Parathyroid adenoma (tissue), 2 donors: ENCODE data around the gene CHST2.

Experiments used
- H2AFZ ChIP-seq: fragments of 300-600 bp; sonication (generic); one replicate; pipeline ENCODE4 v1.7.0; 2017; ENCODE audit warnings: antibody characterized with exemption, mild to moderate bottlenecking
- H3K27ac ChIP-seq: fragments of 300-600 bp; sonication (generic); one replicate; pipeline ENCODE4 v1.7.0; 2017
- H3K27me3 ChIP-seq: fragments of 300-600 bp; sonication (generic); one replicate; pipeline ENCODE4 v1.7.0; 2017; ENCODE audit warnings: low read length; ENCODE audit not compliant: control insufficient read depth, insufficient read depth
- H3K36me3 ChIP-seq: fragments of 300-600 bp; sonication (generic); one replicate; pipeline ENCODE4 v1.7.0; 2017; ENCODE audit warnings: low read length; ENCODE audit not compliant: control insufficient read depth, insufficient read depth
- H3K4me1 ChIP-seq: fragments of 300-600 bp; sonication (generic); one replicate; pipeline ENCODE4 v1.7.0; 2017; ENCODE audit warnings: control low read depth
- H3K4me2 ChIP-seq: fragments of 300-600 bp; sonication (generic); one replicate; pipeline ENCODE4 v1.7.0; 2017; ENCODE audit warnings: low read length
- H3K4me3 ChIP-seq: fragments of 300-600 bp; sonication (generic); one replicate; pipeline ENCODE4 v1.7.0; 2017; ENCODE audit warnings: low read depth, low read length
- H3K79me2 ChIP-seq: fragments of 300-600 bp; sonication (generic); one replicate; pipeline ENCODE4 v1.7.0; 2017; ENCODE audit warnings: control low read depth
- H3K9ac ChIP-seq: fragments of 300-600 bp; sonication (generic); one replicate; pipeline ENCODE4 v1.7.0; 2017; ENCODE audit warnings: mild to moderate bottlenecking
- H3K9me3 ChIP-seq: fragments of 300-600 bp; sonication (generic); one replicate; pipeline ENCODE4 v1.7.0; 2017; ENCODE audit warnings: low read length; ENCODE audit not compliant: control insufficient read depth
- CTCF ChIP-seq: fragments of 300-600 bp; sonication (generic); IDR thresholded peaks from one replicate; pipeline ENCODE4 v1.7.0; 2017; ENCODE audit warnings: antibody characterized with exemption, mild to moderate bottlenecking
- donor health status: primary hyperparathyroidism.

The CHST2 gene

DNA sequence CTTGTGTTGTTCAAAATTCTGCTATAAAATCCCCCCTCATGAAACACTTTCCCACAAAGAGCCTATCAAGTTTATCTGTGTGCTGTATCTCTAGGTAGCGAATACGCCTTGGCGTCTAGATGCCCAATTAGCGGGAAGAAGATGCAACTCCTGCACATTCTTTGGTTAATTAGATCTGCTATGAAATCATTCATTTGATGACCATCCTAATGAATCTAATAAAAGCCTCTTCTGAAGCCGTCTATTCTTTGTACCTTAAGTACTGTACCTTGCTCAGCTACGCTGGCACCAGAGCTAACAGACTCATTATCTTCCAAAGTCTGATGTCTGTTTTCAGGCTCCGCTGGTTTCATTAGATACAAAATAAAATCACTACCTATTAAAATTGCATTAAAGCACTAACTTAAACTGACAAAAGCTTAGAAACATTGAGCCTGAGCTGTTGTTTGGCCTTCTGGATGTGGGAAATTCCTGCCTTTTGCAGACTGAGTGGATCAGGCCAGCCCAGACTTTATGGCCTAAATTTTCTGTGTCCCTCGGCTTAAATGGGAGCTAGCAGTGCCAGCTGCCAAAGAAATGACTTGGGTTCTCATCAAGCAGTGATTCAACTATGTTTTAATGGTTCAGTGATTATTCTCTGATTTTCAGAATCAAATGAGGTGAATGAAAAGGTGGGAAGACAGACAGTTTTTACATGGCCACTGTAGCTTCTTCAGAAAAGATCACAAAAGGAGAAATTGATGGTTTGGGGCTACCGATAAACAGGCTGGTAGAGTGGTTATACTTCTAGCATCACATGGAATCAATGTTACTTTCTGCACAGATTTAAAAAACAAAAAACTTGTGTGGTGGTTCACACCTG is 28.4 kb upstream of the CHST2 start:
- Histone ChIP-seq H3K4me1 (no peaks in the 10 kb centered on the region), H3K36me3 (no peaks in the 10 kb centered on the region), H3K9ac (no peak overlapping the region), H3K4me3 (no peak overlapping the region), H3K9me3 (no peaks in the 10 kb centered on the region), H3K79me2 (no peaks in the 10 kb centered on the region), H3K27ac (no peak overlapping the region), H2AFZ (no peak overlapping the region), H3K27me3 (no peaks in the 10 kb centered on the region), H3K4me2 (no peak overlapping the region)
- TF ChIP-seq CTCF, result no peak

DNA sequence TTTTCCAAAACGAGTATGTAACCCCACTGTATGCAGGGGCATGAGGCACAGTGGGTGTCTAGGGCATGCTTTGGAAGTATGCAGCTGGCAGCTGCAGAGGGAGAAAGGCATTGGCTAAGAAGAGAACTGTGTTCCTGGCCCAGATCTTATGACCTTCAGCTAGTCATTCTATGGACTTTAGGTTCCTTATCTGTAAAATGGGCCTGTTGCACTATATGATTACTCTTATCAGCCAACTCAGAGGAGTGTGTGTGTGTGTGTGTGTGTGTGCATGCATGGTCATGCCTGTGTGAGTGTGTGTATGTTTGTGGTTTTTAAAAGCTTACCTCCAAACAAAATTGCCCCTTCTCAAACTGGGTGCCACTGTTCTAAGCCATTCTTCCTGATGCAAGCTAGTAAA is 27.4 kb upstream of the CHST2 start:
- H3K27ac ChIP-seq, result no peak overlapping the region
- H3K27me3 ChIP-seq, result no peaks in the 10 kb centered on the region
- no peak overlapping the region for H3K4me2 ChIP-seq
- H2AFZ ChIP-seq, result no peak overlapping the region
- no peak for TF ChIP-seq CTCF
- no peak overlapping the region for H3K4me3 ChIP-seq
- no peaks in the 10 kb centered on the region for H3K4me1 ChIP-seq
- no peaks in the 10 kb centered on the region for H3K9me3 ChIP-seq
- H3K9ac ChIP-seq, result no peak overlapping the region
- no peaks in the 10 kb centered on the region for H3K79me2 ChIP-seq
- no peaks in the 10 kb centered on the region for H3K36me3 ChIP-seq

GRCh38 chr3:143095813-143096212 is 23.8 kb upstream of the CHST2 start:
- TF ChIP-seq CTCF, result no peak
- Histone ChIP-seq H3K27ac (no peak overlapping the region), H2AFZ (no peak overlapping the region), H3K27me3 (no peaks in the 10 kb centered on the region), H3K9ac (no peak overlapping the region), H3K79me2 (no peaks in the 10 kb centered on the region), H3K4me2 (no peak overlapping the region), H3K4me3 (no peak overlapping the region), H3K9me3 (no peaks in the 10 kb centered on the region), H3K36me3 (no peaks in the 10 kb centered on the region), H3K4me1 (no peaks in the 10 kb centered on the region)

- H3K36me3 ChIP-seq, result no peaks in the 10 kb centered on the region
- H3K4me2 ChIP-seq, result no peak overlapping the region
- no peak overlapping the region for H3K4me3 ChIP-seq
- H2AFZ ChIP-seq, result no peak overlapping the region
- H3K9ac ChIP-seq, result no peak overlapping the region
- no peaks in the 10 kb centered on the region for H3K27me3 ChIP-seq
- TF ChIP-seq CTCF, result no peak
- no peak overlapping the region for H3K27ac ChIP-seq
- H3K4me1 ChIP-seq, result no peaks in the 10 kb centered on the region
- no peaks in the 10 kb centered on the region for H3K9me3 ChIP-seq
- H3K79me2 ChIP-seq, result no peaks in the 10 kb centered on the region
These were observed 21.4 kb upstream of the CHST2 start for GRCh38 chr3:143098032-143098764.
